Endothelial cell of umbilical vein (primary cell): Measurements from ENCODE around the gene PASK. TPM values are rescaled to one million over a fixed set of nuclear protein-coding genes. Genes with fewer than 3 reads are reported as not detected.

Experiments used
- BruUV-seq: library from RNA; stranded (reverse); fragments of 400-500 nt; replicated peaks from 2 replicates; lab custom pipeline; 2021; lab: Mats Ljungman, UMichigan
- CTCF ChIA-PET: fragments of 300-600, 350-600 bp; sonication (Branson Sonifier 250); formaldehyde crosslinking; loops from one replicate; lab custom pipeline; 2021; ENCODE audit warnings: antibody characterized with exemption, inconsistent platforms; lab: Charles Lee
- POLR2A ChIA-PET: fragments of 300-600, 350-600 bp; sonication (Branson Sonifier 250); formaldehyde crosslinking; loops from one replicate; lab custom pipeline; 2021; ENCODE audit warnings: antibody characterized with exemption, inconsistent platforms; lab: Charles Lee
- DNase-seq: peaks from one replicate; pipeline ENCODE4 v3.0.0-alpha.2; 2011; ENCODE audit warnings: low read depth, low spot score
- FAIRE-seq: peaks from 2 replicates; lab custom pipeline; 2011; peaks lifted over from hg19 to GRCh38; lab: Jason Lieb, UNC
- H2AFZ ChIP-seq: 2 replicates; pipeline ENCODE4 v1.6.0; 2012; ENCODE audit warnings: low read depth, low read length, control low read depth, inconsistent platforms
- H3K27ac ChIP-seq: 2 replicates; pipeline ENCODE4 v1.5.1; 2011; ENCODE audit warnings: low read depth, mild to moderate bottlenecking, control low read depth, low read length, moderate library complexity; ENCODE audit not compliant: insufficient read depth
- H3K27me3 ChIP-seq, 2 experiments: 2 replicates each; pipeline versions ENCODE4 v1.6.0 to v1.6.1; 2011; ENCODE audit warnings: low read length in 2 of 2, mixed read lengths in 1 of 2; ENCODE audit not compliant: control insufficient read depth in 2 of 2, insufficient read depth in 2 of 2
- H3K36me3 ChIP-seq, 2 experiments: 2 replicates in 1 of 2; 3 replicates in 1 of 2; pipeline ENCODE4 v1.5.1; 2011; ENCODE audit warnings: low read length in 2 of 2, mild to moderate bottlenecking in 1 of 2, moderate library complexity in 1 of 2; ENCODE audit not compliant: control insufficient read depth in 2 of 2, insufficient read depth in 2 of 2; ENCODE audit errors: extremely low read depth in 1 of 2
- H3K4me1 ChIP-seq: 3 replicates; pipeline ENCODE4 v1.5.1; 2011; ENCODE audit warnings: mild to moderate bottlenecking, low read length; ENCODE audit not compliant: control insufficient read depth, insufficient read depth; ENCODE audit errors: extremely low read depth
- H3K4me2 ChIP-seq: 2 replicates; pipeline ENCODE4 v1.6.1; 2011; ENCODE audit warnings: low read length, control low read depth, mixed read lengths; ENCODE audit not compliant: insufficient read depth
- H3K4me3 ChIP-seq, 3 experiments: fragments of 200-600 bp in 1 of 3; sonication (generic), shearing (Covaris generic) in 1 of 3; replicated peaks in 1 of 3; 2 replicates each; pipeline ENCODE4 v1.5.1; 2011 to 2016; ENCODE audit warnings: control low read depth in 3 of 3, low read length in 3 of 3, mild to moderate bottlenecking in 2 of 3, inconsistent platforms in 1 of 3, low read depth in 1 of 3, moderate library complexity in 1 of 3; ENCODE audit not compliant: insufficient read depth in 1 of 3
- H3K79me2 ChIP-seq: 2 replicates; pipeline ENCODE4 v1.6.0; 2012; ENCODE audit warnings: low read length, inconsistent platforms; ENCODE audit not compliant: control insufficient read depth, insufficient read depth
- H3K9ac ChIP-seq: replicated peaks from 2 replicates; pipeline ENCODE3; 2011; ENCODE audit warnings: low read length, control low read depth; ENCODE audit not compliant: insufficient read depth; ENCODE audit errors: extremely low read depth
- H3K9me1 ChIP-seq: replicated peaks from 3 replicates; pipeline ENCODE4 v1.6.0; 2011; ENCODE audit warnings: mild to moderate bottlenecking, low read length; ENCODE audit not compliant: control insufficient read depth, insufficient read depth; ENCODE audit errors: extremely low read depth
- H3K9me3 ChIP-seq: replicated peaks from 2 replicates; pipeline ENCODE4 v1.5.1; 2012; ENCODE audit warnings: low read length, inconsistent platforms; ENCODE audit not compliant: control insufficient read depth, insufficient read depth
- H4K20me1 ChIP-seq: replicated peaks from 2 replicates; pipeline ENCODE3; 2011; ENCODE audit warnings: mild to moderate bottlenecking, low read length; ENCODE audit not compliant: control insufficient read depth, insufficient read depth; ENCODE audit errors: extremely low read depth
- EZH2 ChIP-seq: IDR thresholded peaks from 2 replicates; pipeline ENCODE4 v1.6.1; 2012; ENCODE audit warnings: borderline replicate concordance, low read depth, mild to moderate bottlenecking, moderate library complexity, low read length, inconsistent platforms; ENCODE audit not compliant: severe bottlenecking
- FOS ChIP-seq: IDR thresholded peaks from 2 replicates; pipeline ENCODE4 v1.6.1; 2011; ENCODE audit warnings: mild to moderate bottlenecking, low read length, moderate library complexity, borderline replicate concordance; ENCODE audit not compliant: insufficient read depth
- GATA2 ChIP-seq: IDR thresholded peaks from 2 replicates; pipeline ENCODE4 v1.7.0; 2011; ENCODE audit warnings: low read depth, mild to moderate bottlenecking, moderate library complexity, mixed read lengths, low read length; ENCODE audit not compliant: insufficient read length, insufficient read depth
- JUN ChIP-seq: IDR thresholded peaks from 2 replicates; pipeline ENCODE4 v1.6.1; 2011; ENCODE audit warnings: borderline replicate concordance, low read depth; ENCODE audit not compliant: insufficient read length, insufficient read depth
- MAX ChIP-seq: IDR thresholded peaks from 2 replicates; pipeline ENCODE4 v1.6.1; 2011; ENCODE audit not compliant: insufficient read depth, insufficient read length
- MYC ChIP-seq: IDR thresholded peaks from one replicate; pipeline ENCODE4 v1.6.1; 2011; ENCODE audit warnings: mild to moderate bottlenecking, low read depth, low read length
- POLR2A ChIP-seq: IDR thresholded peaks from 2 replicates; pipeline ENCODE4 v1.6.1; 2012; ENCODE audit warnings: low read depth, mild to moderate bottlenecking, control low read depth, low read length
- POLR2AphosphoS5 ChIP-seq: IDR thresholded peaks from 2 replicates; pipeline ENCODE4 v1.6.1; 2012; ENCODE audit warnings: low read depth, mild to moderate bottlenecking, control low read depth, low read length, moderate library complexity; ENCODE audit not compliant: insufficient read depth
- dilution Hi-C: fragments of 300-500 bp; cut with MboI; formaldehyde crosslinking; loops from one replicate; pipeline ENCODE4 v1.15.0; 2019; ENCODE audit warnings: low sequenced_read_pairs; ENCODE audit not compliant: extremely low pct_ligation_motif_present
- intact Hi-C: fragments of 100-400 bp; cut with micrococcal nuclease; formaldehyde crosslinking; loops from one replicate; pipeline ENCODE4 v1.10.0; 2022
- polyA plus RNA-seq, 4 experiments: library from polyadenylated mRNA; depleted of rRNA in 3 of 4; stranded (reverse) in 3 of 4; unstranded in 1 of 4; fragments of >200 nt; gene quantifications; 2 replicates each; pipeline versions ENCODE4 v1.2.1 to v1.2.3, GENCODE V29; 2011 to 2012; ENCODE audit warnings: missing spikeins in 1 of 4
- total RNA-seq: library from RNA; stranded (reverse); gene quantifications from 2 replicates; pipeline ENCODE4 v1.2.3, GENCODE V29; 2021
- TF ChIP-seq, protein P1 (sequence below), 2 donors: IDR thresholded peaks; 1 replicate in 1 of 2; 2 replicates in 1 of 2; pipeline ENCODE4 v1.5.1; 2011; ENCODE audit warnings: low read length in 2 of 2, mild to moderate bottlenecking in 2 of 2, moderate library complexity in 2 of 2, control low read depth in 1 of 2, inconsistent platforms in 1 of 2, low read depth in 1 of 2; ENCODE audit not compliant: insufficient read depth in 1 of 2; ENCODE audit errors: extremely low read depth in 1 of 2

Gene PASK
- total and polyA plus RNA-seq, 2 donors (not counting 3 experiments of a cell fraction or from before 2014, with no cell fraction given): 5.7 to 17.3 TPM

DNA sequence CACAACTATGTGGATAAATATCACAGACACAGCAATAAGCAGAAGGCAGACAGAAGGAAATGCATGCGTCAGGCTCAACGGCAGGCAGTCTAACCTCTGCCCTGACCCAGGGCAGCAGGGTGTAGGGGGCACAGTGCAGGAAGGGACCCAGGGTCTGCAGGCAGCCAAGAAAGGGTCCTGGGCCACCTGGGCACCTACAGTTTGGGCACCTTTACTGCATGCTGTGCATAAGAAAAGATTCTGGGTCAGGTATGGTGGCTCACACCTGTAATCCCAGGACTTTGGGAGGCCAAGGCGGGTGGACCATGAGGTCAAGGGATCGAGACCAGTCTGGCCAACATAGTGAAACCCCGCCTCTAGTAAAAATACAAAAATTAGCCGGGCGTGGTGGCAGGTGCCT lies 17.7 kb downstream of the PASK start:
- no peaks in the 10 kb centered on the region for H3K9me1 ChIP-seq
- intact Hi-C loops: no loop called here

More for the DNA sequence above, 17.7 kb downstream of the PASK start:
- Histone ChIP-seq H3K79me2 (no peaks in the 10 kb centered on the region), H3K4me1 (no peaks in the 10 kb centered on the region), H2AFZ (no peak overlapping the region), H3K9ac (no peak overlapping the region), H3K36me3 (no peaks in the 10 kb centered on the region), H3K27ac (no peak overlapping the region), H3K4me3 (no peak overlapping the region), H3K4me2 (no peak overlapping the region), H3K27me3 (no peaks in the 10 kb centered on the region), H4K20me1 (no peaks in the 10 kb centered on the region), H3K9me3 (no peaks in the 10 kb centered on the region)
- ChIA-PET POLR2A (no interaction called here), CTCF (no interaction called here)
- no TSS peak for BruUV-seq
- no peak for TF ChIP-seq GATA2
- TF ChIP-seq POLR2A: no peak
- TF ChIP-seq MAX: no peak
- no peak for TF ChIP-seq EZH2
- no peak for TF ChIP-seq MYC
- no peak for TF ChIP-seq JUN
- TF ChIP-seq, protein P1, sequence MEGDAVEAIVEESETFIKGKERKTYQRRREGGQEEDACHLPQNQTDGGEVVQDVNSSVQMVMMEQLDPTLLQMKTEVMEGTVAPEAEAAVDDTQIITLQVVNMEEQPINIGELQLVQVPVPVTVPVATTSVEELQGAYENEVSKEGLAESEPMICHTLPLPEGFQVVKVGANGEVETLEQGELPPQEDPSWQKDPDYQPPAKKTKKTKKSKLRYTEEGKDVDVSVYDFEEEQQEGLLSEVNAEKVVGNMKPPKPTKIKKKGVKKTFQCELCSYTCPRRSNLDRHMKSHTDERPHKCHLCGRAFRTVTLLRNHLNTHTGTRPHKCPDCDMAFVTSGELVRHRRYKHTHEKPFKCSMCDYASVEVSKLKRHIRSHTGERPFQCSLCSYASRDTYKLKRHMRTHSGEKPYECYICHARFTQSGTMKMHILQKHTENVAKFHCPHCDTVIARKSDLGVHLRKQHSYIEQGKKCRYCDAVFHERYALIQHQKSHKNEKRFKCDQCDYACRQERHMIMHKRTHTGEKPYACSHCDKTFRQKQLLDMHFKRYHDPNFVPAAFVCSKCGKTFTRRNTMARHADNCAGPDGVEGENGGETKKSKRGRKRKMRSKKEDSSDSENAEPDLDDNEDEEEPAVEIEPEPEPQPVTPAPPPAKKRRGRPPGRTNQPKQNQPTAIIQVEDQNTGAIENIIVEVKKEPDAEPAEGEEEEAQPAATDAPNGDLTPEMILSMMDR (IDR thresholded peaks at IDR 0.05; ENCODE audit: extremely low read depth in 1 of 2, insufficient read depth in 1 of 2, low read depth in 1 of 2, low read length in 2 of 2): no peak
- no peak for TF ChIP-seq FOS
- no peak for TF ChIP-seq POLR2AphosphoS5
- dilution Hi-C loops: no loop called here
- FAIRE-seq (no peak), DNase-seq (no peak)
